ENCODE measurements around the gene RBM11. TPM values are rescaled to one million over a fixed set of nuclear protein-coding genes. Genes with fewer than 3 reads are reported as not detected.
"Not testable (repeated sequence)": the region's sequence is repeated elsewhere in the genome, so short reads cannot be mapped to it uniquely, and the experiment has no call there.

The RBM11 gene, protein sequence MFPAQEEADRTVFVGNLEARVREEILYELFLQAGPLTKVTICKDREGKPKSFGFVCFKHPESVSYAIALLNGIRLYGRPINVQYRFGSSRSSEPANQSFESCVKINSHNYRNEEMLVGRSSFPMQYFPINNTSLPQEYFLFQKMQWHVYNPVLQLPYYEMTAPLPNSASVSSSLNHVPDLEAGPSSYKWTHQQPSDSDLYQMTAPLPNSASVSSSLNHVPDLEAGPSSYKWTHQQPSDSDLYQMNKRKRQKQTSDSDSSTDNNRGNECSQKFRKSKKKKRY
- 1 to 10 TPM in 1 of 4 donors, under 1 TPM in 1, not detected in 2; 0.75 to 2.4 TPM for total RNA-seq

DNA sequence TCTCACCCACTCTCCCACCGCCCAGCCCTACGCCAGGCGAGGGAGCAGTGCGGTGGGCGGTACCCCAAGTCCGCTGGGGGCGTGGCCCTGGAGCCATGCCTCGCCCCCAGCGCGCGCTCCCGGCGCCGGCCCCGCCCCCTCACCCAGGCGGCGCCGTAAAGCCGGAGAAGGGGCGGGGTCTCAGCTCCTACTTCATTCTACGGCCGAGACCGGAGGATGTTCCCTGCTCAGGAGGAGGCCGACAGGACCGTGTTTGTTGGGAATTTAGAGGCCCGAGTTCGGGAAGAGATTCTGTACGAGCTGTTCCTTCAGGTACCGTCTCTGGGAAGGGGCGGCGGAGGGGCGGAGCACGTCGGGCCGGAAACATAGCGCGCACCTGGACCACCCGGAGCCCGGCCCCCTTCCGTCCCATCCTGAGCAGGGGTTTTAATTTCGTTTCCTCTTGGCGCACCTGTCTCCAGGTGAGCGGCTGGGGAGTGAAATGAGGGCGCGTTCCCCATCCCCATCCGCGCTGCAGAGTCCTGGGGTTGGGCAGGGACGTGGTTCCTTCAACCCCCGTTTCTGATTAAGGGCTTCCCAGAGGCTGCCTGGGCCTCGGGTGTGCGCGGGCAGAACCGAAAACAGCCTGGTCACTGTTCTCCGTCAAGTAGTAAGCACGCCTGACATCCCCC lies at the start of gene RBM11:
Gene RBM11 (plus strand): TSS at position 187 of the 671 bp plus-strand sequence. CDS start 30 bp downstream, at position 217.
- WGBS, 2 donors, result 1% methylated on average over 39 to 54 of the region's 55 CpGs
- intact Hi-C loops (cut with DNase I; ENCODE audit: low total_unique reads), result no loop called here
- peak; percentile 30 to 87 for DNase-seq (ENCODE audit: low spot score in 2 of 2)

DNA sequence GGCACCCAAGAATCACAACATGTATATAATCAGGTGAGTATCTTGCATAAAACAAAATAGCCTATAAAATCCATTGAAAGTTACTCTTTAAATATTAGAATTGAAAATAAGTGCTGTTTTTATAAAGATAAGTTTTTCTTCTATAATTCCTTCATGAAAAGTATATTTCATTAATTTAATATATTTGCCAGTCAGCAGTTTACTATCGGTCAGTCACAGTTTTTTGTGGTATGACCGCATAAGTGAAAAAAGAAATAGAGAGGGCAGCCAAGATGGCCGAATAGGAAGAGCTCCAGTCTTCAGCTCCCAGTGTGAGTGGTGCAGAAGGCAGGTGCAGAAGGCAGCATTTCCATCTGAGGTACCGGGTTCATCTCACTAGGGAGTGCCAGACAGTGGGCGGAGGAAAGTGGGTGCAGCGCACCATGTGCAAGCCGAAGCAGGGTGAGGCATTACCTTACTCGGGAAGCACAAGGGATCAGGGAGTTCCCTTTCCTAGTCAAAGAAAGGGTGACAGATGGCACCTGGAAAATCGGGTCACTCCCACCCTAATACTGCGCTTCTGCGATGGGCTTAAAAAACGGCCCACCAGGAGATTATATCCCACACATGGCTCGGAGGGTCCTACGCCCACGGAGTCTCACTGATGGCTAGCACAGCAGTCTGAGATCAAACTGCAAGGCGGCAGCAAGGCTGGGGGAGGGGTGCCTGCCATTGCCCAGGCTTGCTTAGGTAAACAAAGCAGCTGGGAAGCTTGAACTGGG lies 49.3 kb upstream of the RBM11 start:
- H3K4me3 ChIP-seq (ENCODE audit: low read depth, poor library complexity, severe bottlenecking); DNase-seq (ENCODE audit: low spot score in 2 of 2); intact Hi-C loops (cut with DNase I; ENCODE audit: low total_unique reads): not testable (repeated sequence)
- 84 to 86% methylated on average over 13 to 16 of the region's 16 CpGs for WGBS, 2 donors

More for the DNA sequence above, at the start of gene RBM11:
- H3K4me3 ChIP-seq (ENCODE audit: low read depth, poor library complexity, severe bottlenecking), result peak within 1 kb of the TSS; percentile 18
- no peak for TF ChIP-seq POLR2A (IDR thresholded peaks at IDR 0.05)
- TF ChIP-seq, protein P1, sequence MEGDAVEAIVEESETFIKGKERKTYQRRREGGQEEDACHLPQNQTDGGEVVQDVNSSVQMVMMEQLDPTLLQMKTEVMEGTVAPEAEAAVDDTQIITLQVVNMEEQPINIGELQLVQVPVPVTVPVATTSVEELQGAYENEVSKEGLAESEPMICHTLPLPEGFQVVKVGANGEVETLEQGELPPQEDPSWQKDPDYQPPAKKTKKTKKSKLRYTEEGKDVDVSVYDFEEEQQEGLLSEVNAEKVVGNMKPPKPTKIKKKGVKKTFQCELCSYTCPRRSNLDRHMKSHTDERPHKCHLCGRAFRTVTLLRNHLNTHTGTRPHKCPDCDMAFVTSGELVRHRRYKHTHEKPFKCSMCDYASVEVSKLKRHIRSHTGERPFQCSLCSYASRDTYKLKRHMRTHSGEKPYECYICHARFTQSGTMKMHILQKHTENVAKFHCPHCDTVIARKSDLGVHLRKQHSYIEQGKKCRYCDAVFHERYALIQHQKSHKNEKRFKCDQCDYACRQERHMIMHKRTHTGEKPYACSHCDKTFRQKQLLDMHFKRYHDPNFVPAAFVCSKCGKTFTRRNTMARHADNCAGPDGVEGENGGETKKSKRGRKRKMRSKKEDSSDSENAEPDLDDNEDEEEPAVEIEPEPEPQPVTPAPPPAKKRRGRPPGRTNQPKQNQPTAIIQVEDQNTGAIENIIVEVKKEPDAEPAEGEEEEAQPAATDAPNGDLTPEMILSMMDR (IDR thresholded peaks at IDR 0.05), result no peak

DNA sequence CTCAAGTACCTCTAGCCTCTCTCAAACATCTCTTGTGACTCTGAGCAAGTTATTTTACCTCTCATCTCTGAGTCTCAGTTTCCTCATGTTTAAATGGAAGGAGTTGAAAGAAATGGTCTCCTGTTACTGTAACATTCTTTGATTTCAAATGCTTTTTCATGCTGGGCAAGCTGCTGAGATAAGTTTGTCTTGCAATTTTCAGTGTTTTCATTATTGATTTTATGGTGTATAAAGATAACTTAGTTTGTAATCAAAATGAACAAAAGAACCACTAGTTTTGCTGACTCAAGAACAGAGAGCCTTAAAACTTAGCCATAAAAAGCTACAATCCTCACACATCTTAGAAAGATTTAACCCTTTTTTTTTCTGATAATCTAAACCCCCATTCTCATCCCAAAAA lies 9.7 kb upstream of the RBM11 start:
- TF ChIP-seq, protein P1 (IDR thresholded peaks at IDR 0.05), result no peak
- TF ChIP-seq POLR2A (IDR thresholded peaks at IDR 0.05), result no peak
- DNase-seq (ENCODE audit: low spot score in 2 of 2), result no peak
- H3K4me3 ChIP-seq (ENCODE audit: low read depth, poor library complexity, severe bottlenecking), result no peak overlapping the region
- intact Hi-C loops (cut with DNase I; ENCODE audit: low total_unique reads), result no loop called here

DNA sequence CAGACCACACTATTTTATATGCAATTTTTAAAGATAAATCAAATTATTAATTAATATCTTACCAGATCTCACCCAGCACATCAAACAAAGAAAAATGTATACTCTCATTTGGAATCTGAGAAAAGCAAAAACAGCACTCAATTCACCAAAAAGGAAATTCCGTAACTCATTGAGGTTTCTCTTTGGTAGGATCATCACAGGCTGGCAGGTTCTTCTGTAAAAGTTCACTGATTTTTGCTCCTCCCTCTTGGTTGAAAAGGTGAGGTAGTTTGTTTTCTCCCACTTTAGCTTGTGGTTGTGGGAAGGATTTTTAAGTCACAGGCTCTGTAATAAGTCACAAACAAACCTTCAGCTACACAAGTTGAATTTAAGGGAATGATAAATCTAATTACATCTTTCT lies 5.2 kb upstream of the RBM11 start, which contains the start of gene LIPI:
Gene LIPI (minus strand): TSS at position 218 of the 400 bp plus-strand sequence. CDS start 110 bp downstream, at position 108.
- WGBS, 2 donors, result 47 to 71% methylated on average over 1 of the region's 1 CpG
- intact Hi-C loops (cut with DNase I; ENCODE audit: low total_unique reads), result no loop called here
- no peak for TF ChIP-seq POLR2A (IDR thresholded peaks at IDR 0.05)
- TF ChIP-seq, protein P1 (IDR thresholded peaks at IDR 0.05), result no peak
- DNase-seq (ENCODE audit: low spot score in 2 of 2), result no peak
- no peak within 1 kb of the TSS for H3K4me3 ChIP-seq (ENCODE audit: low read depth, poor library complexity, severe bottlenecking)

DNA sequence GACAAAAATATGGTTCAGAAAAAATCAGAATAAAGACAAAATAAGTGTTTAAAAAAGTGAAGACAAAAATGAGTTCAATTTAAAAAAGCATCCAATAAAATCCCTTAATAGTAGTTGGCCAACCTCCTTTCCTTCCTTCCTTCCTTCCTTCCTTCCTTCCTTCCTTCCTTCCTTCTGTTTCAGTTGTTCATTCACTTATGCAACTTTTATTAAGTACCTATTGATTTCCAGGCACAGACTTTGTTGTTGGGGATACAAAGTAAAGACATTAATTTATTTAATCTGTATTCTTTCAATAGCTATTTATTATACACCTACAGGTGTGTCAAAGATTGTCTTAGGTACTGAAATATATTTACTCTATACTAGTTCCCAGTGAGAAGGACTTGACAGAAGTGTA lies 2.8 kb upstream of the RBM11 start:
- H3K4me3 ChIP-seq (ENCODE audit: low read depth, poor library complexity, severe bottlenecking), result no peak overlapping the region
- DNase-seq (ENCODE audit: low spot score in 2 of 2), result no peak
- intact Hi-C loops (cut with DNase I; ENCODE audit: low total_unique reads), result no loop called here
- TF ChIP-seq POLR2A (IDR thresholded peaks at IDR 0.05), result no peak
- TF ChIP-seq, protein P1 (IDR thresholded peaks at IDR 0.05), result no peak

DNA sequence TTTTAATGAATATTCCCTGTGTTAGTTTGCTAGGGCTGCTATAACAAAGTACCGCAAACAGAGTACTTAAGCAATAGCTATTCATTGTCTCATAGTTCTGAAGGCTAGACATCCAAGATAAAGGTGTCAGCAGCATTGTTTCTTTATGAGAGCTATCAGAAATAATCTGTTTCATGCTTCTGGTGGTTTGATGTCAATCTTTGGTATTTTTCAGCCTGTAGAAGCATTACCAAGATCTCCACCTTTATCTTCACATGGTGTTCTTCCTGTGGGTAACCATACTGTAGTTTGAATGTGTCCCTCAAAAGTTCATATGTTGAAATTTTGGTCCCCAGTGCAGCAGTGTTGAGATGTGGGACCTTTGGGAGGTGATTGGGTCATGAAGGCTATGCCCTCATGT lies 7.4 kb downstream of the RBM11 start:
- 95 to 96% methylated on average over 1 of the region's 1 CpG for WGBS, 2 donors

More for the DNA sequence above, 7.4 kb downstream of the RBM11 start:
- intact Hi-C loops (cut with DNase I; ENCODE audit: low total_unique reads), result no loop called here
- TF ChIP-seq, protein P1 (IDR thresholded peaks at IDR 0.05), result no peak
- no peak for TF ChIP-seq POLR2A (IDR thresholded peaks at IDR 0.05)
- H3K4me3 ChIP-seq (ENCODE audit: low read depth, poor library complexity, severe bottlenecking), result no peak overlapping the region
- DNase-seq (ENCODE audit: low spot score in 2 of 2), result no peak
